B cell (primary cell): Measurements from ENCODE around the gene OR6S1. TPM values are rescaled to one million over a fixed set of nuclear protein-coding genes. Genes with fewer than 3 reads are reported as not detected.

ENCODE experiments used
- ATAC-seq: fragments of 200-7000 bp; cut with Tn5 transposase; one replicate; pipeline ENCODE4 v1.10.0; 2021; ENCODE audit warnings: low read depth, mild to moderate bottlenecking, moderate number of reproducible peaks, moderate library complexity
- CTCF ChIA-PET: fragments of 350-600 bp; sonication (Branson Sonifier 250); formaldehyde crosslinking; loops from one replicate; lab custom pipeline; 2021; ENCODE audit warnings: antibody characterized with exemption, inconsistent platforms; lab: Charles Lee
- POLR2A ChIA-PET: fragments of 350-600 bp; sonication (Branson Sonifier 250); formaldehyde crosslinking; loops from one replicate; lab custom pipeline; 2021; ENCODE audit warnings: antibody characterized with exemption; lab: Charles Lee
- DNase-seq: peaks from one replicate; pipeline ENCODE4 v3.0.0; 2013
- H2AFZ ChIP-seq: 2 replicates; pipeline ENCODE4 v1.6.1; 2012; ENCODE audit warnings: mild to moderate bottlenecking, low read depth, low read length; ENCODE audit not compliant: insufficient read depth, poor library complexity, severe bottlenecking
- H3K27ac ChIP-seq, 2 donors: 1 replicate in 1 of 2; 2 replicates in 1 of 2; pipeline ENCODE4 v1.5.1; 2012 to 2013; ENCODE audit warnings: low read length in 2 of 2, mild to moderate bottlenecking in 2 of 2, moderate library complexity in 1 of 2
- H3K27me3 ChIP-seq, 4 experiments: fragments of 200-600 bp in 1 of 4; sonication (generic) in 1 of 4; replicated peaks in 1 of 4; 1 replicate in 2 of 4; 2 replicates in 2 of 4; pipeline versions ENCODE4 v1.6.1 to v1.7.0; 2013 to 2016; ENCODE audit warnings: low read length in 3 of 4, mild to moderate bottlenecking in 2 of 4, mixed read lengths in 1 of 4, moderate library complexity in 1 of 4; ENCODE audit not compliant: insufficient read depth in 4 of 4, control insufficient read depth in 3 of 4; ENCODE audit errors: control extremely low read depth in 1 of 4
- H3K36me3 ChIP-seq, 2 experiments: replicated peaks in 1 of 2; 1 replicate in 1 of 2; 2 replicates in 1 of 2; pipeline versions ENCODE4 v1.6.1 to v1.7.1; 2013; ENCODE audit warnings: low read length in 1 of 2; ENCODE audit not compliant: insufficient read depth in 2 of 2, control insufficient read depth in 1 of 2; ENCODE audit errors: control extremely low read depth in 1 of 2, extremely low read depth in 1 of 2
- H3K4me1 ChIP-seq, 2 donors: fragments of 200-600 bp in 1 of 2; sonication (generic) in 1 of 2; 1 replicate in 1 of 2; 2 replicates in 1 of 2; pipeline versions ENCODE4 v1.5.1 to v1.6.1; 2013 to 2017; ENCODE audit warnings: low read length in 2 of 2; ENCODE audit not compliant: control insufficient read depth in 2 of 2, insufficient read depth in 2 of 2
- H3K4me2 ChIP-seq: replicated peaks from 2 replicates; pipeline ENCODE3; 2012; ENCODE audit warnings: mild to moderate bottlenecking, low read depth, low read length; ENCODE audit not compliant: poor library complexity, severe bottlenecking
- H3K4me3 ChIP-seq, 5 experiments: fragments of 200-600 bp in 1 of 5; sonication (generic) in 1 of 5; 1 replicate in 3 of 5; 2 replicates in 2 of 5; pipeline versions ENCODE4 v1.5.1 to v1.7.0; 2011 to 2016; ENCODE audit warnings: low read length in 4 of 5, mild to moderate bottlenecking in 4 of 5, low read depth in 2 of 5, control low read depth in 1 of 5, moderate library complexity in 1 of 5; ENCODE audit not compliant: insufficient read depth in 1 of 5; ENCODE audit errors: control extremely low read depth in 1 of 5, extremely low read depth in 1 of 5
- H3K79me2 ChIP-seq: fragments of 200-600 bp; sonication (generic); one replicate; pipeline ENCODE4 v1.6.0; 2016; ENCODE audit warnings: low read length; ENCODE audit not compliant: control insufficient read depth, insufficient read depth
- H3K9ac ChIP-seq: fragments of 200-600 bp; sonication (generic); 2 replicates; pipeline ENCODE4 v1.6.1; 2017; ENCODE audit warnings: mild to moderate bottlenecking, low read length, moderate library complexity
- H3K9me3 ChIP-seq, 3 donors: one replicate each; pipeline versions ENCODE4 v1.6.1 to v1.7.1; 2013; ENCODE audit warnings: low read length in 2 of 3; ENCODE audit not compliant: control insufficient read depth in 2 of 3, insufficient read depth in 1 of 3; ENCODE audit errors: control extremely low read depth in 1 of 3
- H4K20me1 ChIP-seq: 2 replicates; pipeline ENCODE4 v1.6.0; 2012; ENCODE audit warnings: mild to moderate bottlenecking, low read length; ENCODE audit not compliant: insufficient read depth, control insufficient read depth, poor library complexity, severe bottlenecking
- H3K27ac Mint-ChIP-seq: one replicate; pipeline ENCODE4 v1.8.0; 2021; ENCODE audit warnings: mixed read lengths
- H3K27me3 Mint-ChIP-seq: one replicate; pipeline ENCODE4 v1.8.0; 2021; ENCODE audit warnings: mixed read lengths
- H3K4me1 Mint-ChIP-seq: one replicate; pipeline ENCODE4 v1.8.0; 2021; ENCODE audit warnings: mixed read lengths
- H3K4me3 Mint-ChIP-seq: one replicate; pipeline ENCODE4 v1.8.0; 2021; ENCODE audit warnings: mixed read lengths
- H3K9me3 Mint-ChIP-seq: one replicate; pipeline ENCODE4 v1.8.0; 2022; ENCODE audit warnings: mixed read lengths; ENCODE audit not compliant: insufficient read depth
- EZH2 ChIP-seq: IDR thresholded peaks from 2 replicates; pipeline ENCODE4 v1.6.1; 2012; ENCODE audit warnings: borderline replicate concordance, low read depth, mild to moderate bottlenecking, moderate library complexity, low read length; ENCODE audit not compliant: insufficient read depth, poor library complexity, severe bottlenecking
- WGBS: methylation state at CpG from one replicate; pipeline ENCODE4 v1.1.5; 2013; ENCODE audit warnings: missing lambda C conversion rate; ENCODE audit not compliant: insufficient coverage; 5-methylcytosine and 5-hydroxymethylcytosine counted together
- intact Hi-C: fragments of 100-400 bp; cut with micrococcal nuclease; formaldehyde crosslinking; loops from one replicate; pipeline ENCODE4 v1.10.0; 2022
- polyA plus RNA-seq: library from polyadenylated mRNA; depleted of rRNA; stranded (reverse); fragments of >200 nt; gene quantifications from 2 replicates; pipeline ENCODE4 v1.2.3, GENCODE V29; 2012
- total RNA-seq, 2 donors: library from RNA; stranded (reverse); fragments of 120-200 nt in 1 of 2; gene quantifications; 1 replicate in 1 of 2; 2 replicates in 1 of 2; pipeline versions ENCODE4 v1.2.3 to v1.2.4, GENCODE V29; 2013 to 2022
- TF ChIP-seq, protein P1 (sequence below): fragments of 200-600 bp; IDR thresholded peaks from one replicate; pipeline ENCODE4 v1.8.0; 2022; ENCODE audit warnings: antibody characterized with exemption, mild to moderate bottlenecking

Gene OR6S1
- total and polyA plus RNA-seq, 2 donors (not counting 1 experiment from before 2014, with no cell fraction given), result 0.16 TPM; not detected in 1

DNA sequence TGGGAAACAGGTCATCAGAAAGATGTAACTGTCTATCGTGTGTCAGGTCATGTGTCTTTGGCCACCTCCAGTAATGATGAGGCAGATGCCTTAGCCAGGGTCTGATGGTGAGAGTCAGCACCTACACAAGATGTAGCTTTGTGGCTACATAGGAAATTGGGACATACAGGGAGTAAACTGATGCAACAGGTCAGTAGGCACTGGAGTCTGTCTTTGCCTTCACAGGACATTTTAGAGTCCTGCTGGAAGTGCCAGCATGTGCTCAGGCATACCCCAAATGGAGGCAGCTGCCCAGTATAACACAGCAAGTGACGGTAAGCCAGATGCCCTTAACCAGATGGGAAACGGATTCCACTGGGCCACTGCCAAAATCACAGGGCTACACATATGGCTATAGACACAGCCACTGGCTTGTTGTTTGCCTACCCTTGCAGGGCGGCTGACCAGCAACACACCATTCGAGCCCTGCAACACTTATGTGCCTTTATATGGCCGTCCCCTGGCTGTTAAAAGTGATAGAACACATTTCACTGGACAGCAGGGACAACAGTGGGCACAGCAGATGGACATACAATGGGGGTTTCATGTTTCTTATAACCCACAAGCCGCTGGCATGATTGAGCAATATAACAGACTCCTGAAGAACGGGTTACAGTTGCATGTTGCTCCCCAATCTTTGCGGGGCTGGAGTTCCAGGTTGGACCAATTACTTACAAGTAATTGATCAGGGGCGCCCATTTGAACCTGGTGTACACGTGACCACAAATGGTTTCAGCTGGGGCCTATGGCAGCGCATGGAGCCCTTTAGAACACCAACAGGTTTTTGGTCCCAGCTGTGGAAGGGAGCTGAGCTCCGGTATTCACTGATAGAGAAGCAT is 37.4 kb downstream of the OR6S1 start:
- peaks cover 2% of the 10 kb centered on the region for H3K4me1 Mint-ChIP-seq
- H3K9me3 Mint-ChIP-seq, result no peaks in the 10 kb centered on the region
- no peaks in the 10 kb centered on the region for H3K27me3 Mint-ChIP-seq
- Histone ChIP-seq H3K4me2 (no peak overlapping the region), H3K27ac (no peak overlapping the region), H3K79me2 (no peaks in the 10 kb centered on the region), H3K4me3 (no peak overlapping the region), H3K9ac (no peak overlapping the region), H3K36me3 (no peaks in the 10 kb centered on the region), H3K9me3 (no peaks in the 10 kb centered on the region), H3K27me3 (no peaks in the 10 kb centered on the region), H3K4me1 (peaks cover 0 to under 1% of the 10 kb centered on the region in 2 donors), H2AFZ (no peak overlapping the region), H4K20me1 (no peaks in the 10 kb centered on the region)
- intact Hi-C loops, result no loop called here
- no peak for DNase-seq
- H3K4me3 Mint-ChIP-seq, result no peak overlapping the region
- ATAC-seq, result no peak
- no peak overlapping the region for H3K27ac Mint-ChIP-seq
- TF ChIP-seq, protein P1, sequence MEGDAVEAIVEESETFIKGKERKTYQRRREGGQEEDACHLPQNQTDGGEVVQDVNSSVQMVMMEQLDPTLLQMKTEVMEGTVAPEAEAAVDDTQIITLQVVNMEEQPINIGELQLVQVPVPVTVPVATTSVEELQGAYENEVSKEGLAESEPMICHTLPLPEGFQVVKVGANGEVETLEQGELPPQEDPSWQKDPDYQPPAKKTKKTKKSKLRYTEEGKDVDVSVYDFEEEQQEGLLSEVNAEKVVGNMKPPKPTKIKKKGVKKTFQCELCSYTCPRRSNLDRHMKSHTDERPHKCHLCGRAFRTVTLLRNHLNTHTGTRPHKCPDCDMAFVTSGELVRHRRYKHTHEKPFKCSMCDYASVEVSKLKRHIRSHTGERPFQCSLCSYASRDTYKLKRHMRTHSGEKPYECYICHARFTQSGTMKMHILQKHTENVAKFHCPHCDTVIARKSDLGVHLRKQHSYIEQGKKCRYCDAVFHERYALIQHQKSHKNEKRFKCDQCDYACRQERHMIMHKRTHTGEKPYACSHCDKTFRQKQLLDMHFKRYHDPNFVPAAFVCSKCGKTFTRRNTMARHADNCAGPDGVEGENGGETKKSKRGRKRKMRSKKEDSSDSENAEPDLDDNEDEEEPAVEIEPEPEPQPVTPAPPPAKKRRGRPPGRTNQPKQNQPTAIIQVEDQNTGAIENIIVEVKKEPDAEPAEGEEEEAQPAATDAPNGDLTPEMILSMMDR, result no peak
- TF ChIP-seq EZH2, result no peak
- WGBS, result 95% methylated on average over 12 of the region's 13 CpGs
- ChIA-PET CTCF (interaction anchor here (8.9 kb wide), 1 partner anchor 275 kb away, joined by 215 read pairs; the partner anchor contains the start of gene CCNB1IP1), POLR2A (interaction anchor here (0.5 kb wide), 1 partner anchor 9 kb away, joined by 3 read pairs; no protein-coding TSS in a partner anchor)

DNA sequence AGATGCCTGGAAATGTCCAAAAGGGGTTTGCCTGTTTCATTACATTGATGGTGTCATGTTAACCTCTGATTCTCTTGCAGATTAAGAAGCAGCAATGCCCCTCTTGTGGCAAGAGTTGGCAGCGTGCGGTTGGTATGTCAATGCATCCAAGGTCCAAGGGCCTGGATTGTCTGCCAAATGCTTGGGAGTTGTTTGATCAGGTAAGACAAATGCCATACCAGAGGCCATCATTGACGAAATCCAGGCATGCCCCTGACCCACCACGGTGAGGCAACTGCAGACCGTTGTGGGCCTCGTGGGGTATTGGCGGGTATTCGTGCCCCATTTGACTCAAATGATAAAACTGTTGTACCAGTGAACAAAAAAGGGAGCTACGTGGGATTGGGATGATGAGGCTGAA is 38.9 kb downstream of the OR6S1 start:
- Mint-ChIP-seq H3K4me1 (no peaks in the 10 kb centered on the region), H3K9me3 (no peaks in the 10 kb centered on the region), H3K27me3 (no peaks in the 10 kb centered on the region), H3K27ac (no peak overlapping the region), H3K4me3 (no peak overlapping the region)
- ChIA-PET CTCF (no interaction called here), POLR2A (no interaction called here)
- 95% methylated on average over 8 of the region's 9 CpGs for WGBS
- ATAC-seq, result no peak
- no peak overlapping the region for H3K27ac ChIP-seq
- no peak overlapping the region for H3K4me2 ChIP-seq
- H4K20me1 ChIP-seq, result no peaks in the 10 kb centered on the region
- no peaks in the 10 kb centered on the region for H3K4me1 ChIP-seq
- intact Hi-C loops, result no loop called here
- no peaks in the 10 kb centered on the region for H3K36me3 ChIP-seq
- no peaks in the 10 kb centered on the region for H3K9me3 ChIP-seq
- no peaks in the 10 kb centered on the region for H3K79me2 ChIP-seq
- H3K9ac ChIP-seq, result no peak overlapping the region
- TF ChIP-seq, protein P1, result no peak
- no peak for TF ChIP-seq EZH2
- no peaks in the 10 kb centered on the region for H3K27me3 ChIP-seq
- no peak overlapping the region for H2AFZ ChIP-seq
- H3K4me3 ChIP-seq, result no peak overlapping the region
- DNase-seq, result no peak
